Measurements from ENCODE around the gene STK32B. TPM values are rescaled to one million over a fixed set of nuclear protein-coding genes. Genes with fewer than 3 reads are reported as not detected.

The STK32B gene
- total and polyA plus RNA-seq, 12 donors, result 0.12 to 0.68 (median 0.34) TPM

DNA sequence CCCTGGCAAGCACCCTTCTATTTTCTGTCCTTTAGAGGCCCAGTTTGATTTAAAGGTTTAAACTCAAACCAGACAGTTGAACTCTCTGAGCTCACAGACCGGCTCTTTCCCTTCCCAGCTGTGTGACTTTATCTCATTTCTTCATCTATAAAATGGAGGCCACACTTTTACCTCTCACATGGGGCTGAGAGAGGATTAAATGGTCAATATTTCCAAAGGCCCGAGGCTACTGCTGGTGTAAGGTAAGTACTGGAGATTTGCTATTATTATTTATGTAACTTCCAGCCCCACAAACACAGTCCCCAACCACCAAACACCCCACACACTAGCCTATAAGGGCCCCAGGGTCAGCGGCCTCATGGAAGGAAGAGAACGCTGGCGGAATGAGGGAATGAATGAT, 18.5 kb upstream of the STK32B start:
- no peak for ATAC-seq

GRCh38 chr4:5033281-5033841, 17.9 kb upstream of the STK32B start:
- DNase-seq (peak; percentile 21 to 43), ATAC-seq (peak; percentile 71 to 91 (median 82))
- intact Hi-C loops (cut with DNase I), result no loop called here
- WGBS, 2 donors, result 37 to 39% methylated on average over 10 of the region's 10 CpGs
- Histone ChIP-seq H3K9me3 (no peaks in the 10 kb centered on the region), H3K4me1 (peaks cover 0 to 57% (median 18%) of the 10 kb centered on the region in 9 donors), H3K27me3 (peaks cover 0 to 2% (median 0%) of the 10 kb centered on the region in 7 donors), H3K36me3 (no peaks in the 10 kb centered on the region), H3K4me3 (peak overlapping the region in 1 of 10 donors; percentile 3), H3K27ac (peak overlapping the region in 9 of 10 donors; percentile 7 to 82 (median 31))
- TF ChIP-seq, protein P1, sequence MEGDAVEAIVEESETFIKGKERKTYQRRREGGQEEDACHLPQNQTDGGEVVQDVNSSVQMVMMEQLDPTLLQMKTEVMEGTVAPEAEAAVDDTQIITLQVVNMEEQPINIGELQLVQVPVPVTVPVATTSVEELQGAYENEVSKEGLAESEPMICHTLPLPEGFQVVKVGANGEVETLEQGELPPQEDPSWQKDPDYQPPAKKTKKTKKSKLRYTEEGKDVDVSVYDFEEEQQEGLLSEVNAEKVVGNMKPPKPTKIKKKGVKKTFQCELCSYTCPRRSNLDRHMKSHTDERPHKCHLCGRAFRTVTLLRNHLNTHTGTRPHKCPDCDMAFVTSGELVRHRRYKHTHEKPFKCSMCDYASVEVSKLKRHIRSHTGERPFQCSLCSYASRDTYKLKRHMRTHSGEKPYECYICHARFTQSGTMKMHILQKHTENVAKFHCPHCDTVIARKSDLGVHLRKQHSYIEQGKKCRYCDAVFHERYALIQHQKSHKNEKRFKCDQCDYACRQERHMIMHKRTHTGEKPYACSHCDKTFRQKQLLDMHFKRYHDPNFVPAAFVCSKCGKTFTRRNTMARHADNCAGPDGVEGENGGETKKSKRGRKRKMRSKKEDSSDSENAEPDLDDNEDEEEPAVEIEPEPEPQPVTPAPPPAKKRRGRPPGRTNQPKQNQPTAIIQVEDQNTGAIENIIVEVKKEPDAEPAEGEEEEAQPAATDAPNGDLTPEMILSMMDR (IDR thresholded peaks at IDR 0.05), result no peak

More for the DNA sequence above, 18.5 kb upstream of the STK32B start:
- H3K27me3 ChIP-seq, result peaks cover 0 to 4% (median 0%) of the 10 kb centered on the region in 7 donors
- 64 to 73% methylated on average over 5 of the region's 5 CpGs for WGBS, 2 donors
- H3K27ac ChIP-seq, result peak overlapping the region in 7 of 10 donors; percentile 7 to 82 (median 31)
- H3K9me3 ChIP-seq, result no peaks in the 10 kb centered on the region
- intact Hi-C loops (cut with DNase I), result no loop called here
- H3K4me3 ChIP-seq, result peak overlapping the region in 1 of 10 donors; percentile 3
- no peak for DNase-seq
- TF ChIP-seq, protein P1 (IDR thresholded peaks at IDR 0.05), result no peak
- peaks cover 0 to 51% (median 18%) of the 10 kb centered on the region in 9 donors for H3K4me1 ChIP-seq
- H3K36me3 ChIP-seq, result no peaks in the 10 kb centered on the region

DNA sequence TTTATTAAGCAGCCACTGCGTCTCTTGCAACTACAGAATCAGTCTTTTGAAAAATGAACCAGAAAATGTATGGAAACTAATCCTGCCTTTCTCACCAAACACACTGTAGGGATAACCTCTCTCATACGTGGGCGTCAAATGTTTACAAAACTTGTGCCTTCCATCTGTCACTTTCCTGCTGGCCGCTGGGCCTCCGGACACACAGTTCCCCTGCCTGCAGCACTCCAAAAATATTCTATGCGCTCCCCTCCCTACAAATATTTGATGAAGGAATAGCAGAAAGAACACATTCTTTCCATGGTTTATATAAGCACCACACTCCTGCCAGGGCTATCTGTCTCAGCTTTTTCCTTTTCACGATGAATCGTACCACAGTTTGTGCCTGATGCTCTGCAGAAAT, 17.1 kb upstream of the STK32B start:
- Histone ChIP-seq H3K27me3 (no peaks in the 10 kb centered on the region), H3K9me3 (no peaks in the 10 kb centered on the region), H3K4me1 (peaks cover 0 to 62% (median 18%) of the 10 kb centered on the region in 9 donors), H3K27ac (peak overlapping the region in 5 of 10 donors; percentile 6 to 82 (median 12)), H3K4me3 (no peak overlapping the region), H3K36me3 (no peaks in the 10 kb centered on the region)
- 66 to 71% methylated on average over 8 of the region's 8 CpGs for WGBS, 2 donors
- DNase-seq, result no peak
- TF ChIP-seq, protein P1 (IDR thresholded peaks at IDR 0.05), result no peak
- no peak for ATAC-seq
- intact Hi-C loops (cut with DNase I), result no loop called here

- Histone ChIP-seq H3K9me3 (no peaks in the 10 kb centered on the region), H3K4me1 (peaks cover 0 to 61% (median 18%) of the 10 kb centered on the region in 9 donors), H3K27me3 (peaks cover 0 to 5% (median 0%) of the 10 kb centered on the region in 7 donors), H3K27ac (no peak overlapping the region), H3K4me3 (no peak overlapping the region), H3K36me3 (no peaks in the 10 kb centered on the region)
- no peak for DNase-seq
- TF ChIP-seq, protein P1 (IDR thresholded peaks at IDR 0.05), result no peak
- ATAC-seq, result no peak
- intact Hi-C loops (cut with DNase I), result no loop called here
- WGBS, 2 donors, result 42 to 44% methylated on average over 5 of the region's 5 CpGs
These were observed 15.0 kb upstream of the STK32B start for GRCh38 chr4:5036239-5036638.

All from heart right ventricle (tissue), 16 donors.